Thyroid gland (tissue), 4 donors: ENCODE measurements around the gene CARMIL1. TPM values are rescaled to one million over a fixed set of nuclear protein-coding genes. Genes with fewer than 3 reads are reported as not detected.

Source experiments
- DNase-seq, 2 donors: peaks; one replicate each; pipeline ENCODE4 v3.0.0-alpha.2; 2019
- H3K27ac ChIP-seq, 3 donors: fragments of 200-600 bp; sonication (generic); 1 replicate in 2 of 3; 2 replicates in 1 of 3; pipeline ENCODE4 v1.5.1; 2016 to 2019; ENCODE audit warnings: mild to moderate bottlenecking in 1 of 3, moderate library complexity in 1 of 3
- H3K27me3 ChIP-seq: fragments of 200-600 bp; sonication (generic); one replicate; pipeline ENCODE4 v1.5.1; 2019
- H3K36me3 ChIP-seq, 2 donors: fragments of 200-600 bp; sonication (generic); one replicate each; pipeline ENCODE4 v1.5.1; 2016 to 2019
- H3K4me1 ChIP-seq, 2 donors: fragments of 200-600 bp; sonication (generic); one replicate each; pipeline ENCODE4 v1.5.1; 2017 to 2019
- H3K4me3 ChIP-seq, 3 donors: fragments of 200-600 bp; sonication (generic); replicated peaks in 1 of 3; 1 replicate in 2 of 3; 2 replicates in 1 of 3; pipeline ENCODE4 v1.5.1; 2016; ENCODE audit warnings: mild to moderate bottlenecking in 1 of 3
- H3K9me3 ChIP-seq: fragments of 200-600 bp; sonication (generic); one replicate; pipeline ENCODE4 v1.5.1; 2017
- CTCF ChIP-seq, 6 experiments: fragments of 200-600 bp in 3 of 6; fragments of 450-650 bp in 3 of 6; sonication (generic) in 3 of 6; IDR thresholded peaks; one replicate each; pipeline ENCODE4 v1.5.1; 2016 to 2019; ENCODE audit warnings: antibody characterized with exemption in 6 of 6, mild to moderate bottlenecking in 2 of 6, inconsistent platforms in 1 of 6, moderate library complexity in 1 of 6
- POLR2A ChIP-seq, 2 donors: fragments of 450-650 bp; IDR thresholded peaks; one replicate each; pipeline ENCODE4 v1.6.1; 2017; ENCODE audit warnings: antibody characterized with exemption in 2 of 2, mild to moderate bottlenecking in 2 of 2, moderate library complexity in 1 of 2
- WGBS, 2 donors: methylation state at CpG; one replicate each; pipeline ENCODE4 v1.1.5; 2017; 5-methylcytosine and 5-hydroxymethylcytosine counted together
- intact Hi-C: fragments of 100-400 bp; cut with DNase I; formaldehyde crosslinking; loops from one replicate; pipeline ENCODE4 v1.15.1; 2023
- total RNA-seq, 4 donors: library from RNA; depleted of rRNA; stranded (reverse); fragments of >200 nt; gene quantifications; one replicate each; pipeline ENCODE4 v1.2.3, GENCODE V29; 2016

CARMIL1 gene
- total RNA-seq, 4 donors from 2014 or later: 24.7 to 34.4 (median 30.7) TPM

GRCh38 chr6:25579902-25580495 is 300.8 kb downstream of the CARMIL1 start:
- no peak for DNase-seq
- Histone ChIP-seq H3K27me3 (no peaks in the 10 kb centered on the region), H3K36me3 (no peaks in the 10 kb centered on the region), H3K27ac (peak overlapping the region; percentile 11 to 44 (median 34)), H3K9me3 (no peaks in the 10 kb centered on the region), H3K4me1 (peaks cover 0 to 11% of the 10 kb centered on the region in 2 donors), H3K4me3 (no peak overlapping the region)
- WGBS, 2 donors: 75 to 78% methylated on average over 4 of the region's 4 CpGs
- intact Hi-C loops: no loop called here
- TF ChIP-seq CTCF (IDR thresholded peaks at IDR 0.05) (no peak), POLR2A (IDR thresholded peaks at IDR 0.05) (no peak)

- no peaks in the 10 kb centered on the region for H3K36me3 ChIP-seq
- no peak for DNase-seq
- intact Hi-C loops: no loop called here
- TF ChIP-seq CTCF (IDR thresholded peaks at IDR 0.05): no peak
- TF ChIP-seq POLR2A (IDR thresholded peaks at IDR 0.05): no peak
- peaks cover 0 to 11% of the 10 kb centered on the region in 2 donors for H3K4me1 ChIP-seq
- H3K27ac ChIP-seq: no peak overlapping the region
- H3K9me3 ChIP-seq: no peaks in the 10 kb centered on the region
- H3K27me3 ChIP-seq: no peaks in the 10 kb centered on the region
- WGBS, 2 donors: 90 to 96% methylated on average over 4 of the region's 4 CpGs
- H3K4me3 ChIP-seq: no peak overlapping the region
Measured at GRCh38 chr6:25582101-25582500, 302.9 kb downstream of the CARMIL1 start.

- Histone ChIP-seq H3K27me3 (no peaks in the 10 kb centered on the region), H3K4me3 (no peak overlapping the region), H3K27ac (no peak overlapping the region), H3K4me1 (peaks cover 0 to 11% of the 10 kb centered on the region in 2 donors), H3K9me3 (no peaks in the 10 kb centered on the region), H3K36me3 (no peaks in the 10 kb centered on the region)
- no peak for DNase-seq
- TF ChIP-seq CTCF (IDR thresholded peaks at IDR 0.05) (no peak), POLR2A (IDR thresholded peaks at IDR 0.05) (no peak)
- intact Hi-C loops: no loop called here
Measured at GRCh38 chr6:25583099-25583498, 303.9 kb downstream of the CARMIL1 start.

GRCh38 chr6:25583906-25584305 is 304.7 kb downstream of the CARMIL1 start:
- H3K4me3 ChIP-seq: no peak overlapping the region

More at GRCh38 chr6:25583906-25584305, 304.7 kb downstream of the CARMIL1 start:
- Histone ChIP-seq H3K4me1 (peaks cover 0 to 11% of the 10 kb centered on the region in 2 donors), H3K27ac (no peak overlapping the region), H3K27me3 (no peaks in the 10 kb centered on the region), H3K36me3 (no peaks in the 10 kb centered on the region), H3K9me3 (no peaks in the 10 kb centered on the region)
- TF ChIP-seq POLR2A (IDR thresholded peaks at IDR 0.05) (no peak), CTCF (IDR thresholded peaks at IDR 0.05) (no peak)
- WGBS, 2 donors: 66 to 77% methylated on average over 3 of the region's 3 CpGs
- intact Hi-C loops: no loop called here
- peak; percentile 44 to 51 for DNase-seq
